ENCODE measurements around the gene ATOSB.
"Not testable (repeated sequence)": the region's sequence is repeated elsewhere in the genome, so short reads cannot be mapped to it uniquely, and the experiment has no call there.

ATOSB gene

DNA sequence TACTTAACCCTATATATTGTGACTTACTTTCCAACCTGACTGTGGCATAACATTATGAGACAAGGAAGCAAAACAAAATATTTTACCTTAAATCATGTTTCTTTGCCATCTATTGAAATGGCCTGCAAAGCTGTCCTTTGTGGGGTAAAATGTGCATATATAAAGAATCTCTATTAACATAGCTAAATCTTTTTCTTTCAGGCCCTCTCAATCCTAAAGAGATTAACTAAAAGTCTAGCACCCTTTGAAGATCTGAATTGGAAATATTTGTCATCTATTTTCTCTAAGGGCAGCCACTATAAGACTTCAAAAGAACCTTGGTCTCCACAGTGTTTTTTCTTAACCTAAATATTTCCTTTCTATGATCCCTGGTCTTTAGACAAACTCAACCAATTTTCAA lies 41.1 kb upstream of the ATOSB start:
- TF ChIP-seq, protein P1, sequence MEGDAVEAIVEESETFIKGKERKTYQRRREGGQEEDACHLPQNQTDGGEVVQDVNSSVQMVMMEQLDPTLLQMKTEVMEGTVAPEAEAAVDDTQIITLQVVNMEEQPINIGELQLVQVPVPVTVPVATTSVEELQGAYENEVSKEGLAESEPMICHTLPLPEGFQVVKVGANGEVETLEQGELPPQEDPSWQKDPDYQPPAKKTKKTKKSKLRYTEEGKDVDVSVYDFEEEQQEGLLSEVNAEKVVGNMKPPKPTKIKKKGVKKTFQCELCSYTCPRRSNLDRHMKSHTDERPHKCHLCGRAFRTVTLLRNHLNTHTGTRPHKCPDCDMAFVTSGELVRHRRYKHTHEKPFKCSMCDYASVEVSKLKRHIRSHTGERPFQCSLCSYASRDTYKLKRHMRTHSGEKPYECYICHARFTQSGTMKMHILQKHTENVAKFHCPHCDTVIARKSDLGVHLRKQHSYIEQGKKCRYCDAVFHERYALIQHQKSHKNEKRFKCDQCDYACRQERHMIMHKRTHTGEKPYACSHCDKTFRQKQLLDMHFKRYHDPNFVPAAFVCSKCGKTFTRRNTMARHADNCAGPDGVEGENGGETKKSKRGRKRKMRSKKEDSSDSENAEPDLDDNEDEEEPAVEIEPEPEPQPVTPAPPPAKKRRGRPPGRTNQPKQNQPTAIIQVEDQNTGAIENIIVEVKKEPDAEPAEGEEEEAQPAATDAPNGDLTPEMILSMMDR (IDR thresholded peaks at IDR 0.05; ENCODE audit: low read depth, low read length) = no peak
- H3K4me3 ChIP-seq (ENCODE audit: low read depth, low read length) = no peak overlapping the region

DNA sequence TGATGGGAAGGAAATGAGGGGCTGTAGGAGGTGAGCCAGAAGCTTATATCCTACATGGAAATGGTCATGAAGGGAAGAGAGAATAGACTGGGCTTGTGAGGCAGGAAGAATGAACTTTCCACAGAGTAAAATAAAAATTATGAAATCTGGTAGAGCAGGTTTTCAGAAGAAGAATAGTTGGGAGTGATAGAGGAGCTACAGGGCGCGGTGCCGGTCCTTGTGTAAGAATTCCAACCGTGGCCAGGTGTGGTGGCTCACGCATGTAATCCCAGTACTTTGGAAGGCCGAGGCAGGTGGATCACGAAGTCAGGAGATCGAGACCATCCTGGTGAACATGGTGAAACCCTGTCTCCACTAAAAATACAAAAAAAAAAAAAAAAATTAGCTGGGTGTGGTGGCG lies 37.3 kb upstream of the ATOSB start:
- TF ChIP-seq, protein P1 (IDR thresholded peaks at IDR 0.05; ENCODE audit: low read depth, low read length) = no peak
- no peak overlapping the region for H3K4me3 ChIP-seq (ENCODE audit: low read depth, low read length)

DNA sequence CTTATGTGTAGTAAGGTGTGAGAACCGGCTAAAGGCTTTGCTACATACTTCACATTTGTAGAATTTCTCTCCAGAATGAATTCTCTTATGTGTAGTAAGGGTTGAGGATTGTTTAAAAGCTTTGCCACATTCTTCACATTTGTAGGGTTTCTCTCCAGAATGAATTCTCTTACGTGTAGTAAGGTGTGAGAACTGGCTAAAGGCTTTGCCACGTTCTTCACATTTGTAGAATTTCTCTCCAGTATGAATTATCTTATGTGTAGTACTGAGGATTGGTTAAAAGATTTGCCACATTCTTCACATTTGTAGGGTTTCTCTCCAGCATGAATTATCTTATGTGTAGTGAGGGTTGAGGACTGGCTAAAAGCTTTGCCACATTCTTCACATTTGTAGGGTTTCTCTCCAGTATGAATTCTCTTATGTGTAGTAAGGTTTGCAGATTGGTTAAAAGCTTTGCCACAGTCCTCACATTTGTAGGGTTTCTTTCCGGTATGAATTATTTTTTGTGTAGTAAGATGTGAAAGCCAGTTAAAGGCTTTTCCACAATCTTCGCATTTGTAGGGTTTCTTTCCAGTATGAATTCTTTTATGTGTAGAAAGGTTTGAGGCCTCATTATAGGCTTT lies 32.4 kb upstream of the ATOSB start:
- not testable (repeated sequence) for H3K4me3 ChIP-seq (ENCODE audit: low read depth, low read length)

DNA sequence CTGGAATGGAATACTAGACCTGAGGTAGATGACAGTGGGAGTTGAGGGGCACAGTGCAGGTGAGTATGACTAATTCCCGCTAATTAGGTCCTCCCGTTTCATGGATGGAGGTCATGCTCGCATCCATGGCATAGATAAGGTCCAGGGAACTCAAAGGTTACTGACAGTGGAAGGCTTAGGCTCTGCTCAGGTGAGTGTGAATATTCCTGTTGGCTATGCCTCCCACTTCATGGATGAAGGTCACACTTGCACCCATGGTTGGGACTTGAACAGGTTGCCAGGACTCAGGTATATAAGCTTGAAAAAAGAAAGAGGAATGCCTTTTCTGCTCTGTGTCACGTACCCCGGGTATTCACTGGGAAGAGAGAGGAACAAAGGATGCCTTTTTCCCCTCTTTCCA lies 26.4 kb upstream of the ATOSB start:
- no peak overlapping the region for H3K4me3 ChIP-seq (ENCODE audit: low read depth, low read length)
- TF ChIP-seq, protein P1 (IDR thresholded peaks at IDR 0.05; ENCODE audit: low read depth, low read length) = no peak

DNA sequence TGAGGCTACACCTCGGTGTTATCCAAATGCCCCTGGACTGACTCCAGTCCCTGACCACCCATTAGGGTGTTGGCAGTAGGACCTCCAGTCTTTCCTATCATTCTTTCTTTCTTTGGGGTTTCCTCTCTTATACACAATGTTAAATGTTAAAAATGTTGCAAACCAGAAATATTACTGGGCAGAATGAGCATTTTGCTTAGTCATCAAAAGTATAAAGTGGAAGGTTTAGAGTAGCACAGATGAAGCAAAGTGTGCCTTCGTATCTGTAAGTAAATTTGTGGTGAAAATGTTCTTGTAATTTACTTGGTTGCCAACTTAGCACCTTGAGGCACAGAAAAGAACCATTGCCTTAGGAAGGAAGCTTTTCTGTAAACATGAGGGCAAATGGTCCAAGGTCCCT lies 24.4 kb upstream of the ATOSB start:
- H3K4me3 ChIP-seq (ENCODE audit: low read depth, low read length) = no peak overlapping the region
- TF ChIP-seq, protein P1 (IDR thresholded peaks at IDR 0.05; ENCODE audit: low read depth, low read length) = no peak

DNA sequence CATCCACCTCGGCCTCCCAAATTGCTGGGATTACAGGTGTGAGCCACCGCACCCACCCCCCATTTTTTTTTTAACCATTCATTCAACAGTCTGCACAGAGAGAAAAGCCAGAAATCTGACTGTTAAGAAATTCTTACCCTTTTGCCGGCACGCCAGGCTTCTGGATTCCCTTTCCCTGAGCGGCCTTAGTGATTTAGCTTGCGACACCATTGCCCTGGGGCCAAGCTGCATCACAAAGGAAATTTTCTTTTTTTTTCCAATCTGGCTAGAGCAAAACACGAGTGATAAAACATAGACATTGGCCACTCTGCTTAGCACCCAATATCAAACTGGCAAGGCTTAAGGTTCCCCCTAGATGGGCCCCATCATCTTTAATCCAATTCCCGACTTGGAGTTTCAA lies 21.2 kb upstream of the ATOSB start:
- H3K4me3 ChIP-seq (ENCODE audit: low read depth, low read length) = no peak overlapping the region
- TF ChIP-seq, protein P1 (IDR thresholded peaks at IDR 0.05; ENCODE audit: low read depth, low read length) = no peak

DNA sequence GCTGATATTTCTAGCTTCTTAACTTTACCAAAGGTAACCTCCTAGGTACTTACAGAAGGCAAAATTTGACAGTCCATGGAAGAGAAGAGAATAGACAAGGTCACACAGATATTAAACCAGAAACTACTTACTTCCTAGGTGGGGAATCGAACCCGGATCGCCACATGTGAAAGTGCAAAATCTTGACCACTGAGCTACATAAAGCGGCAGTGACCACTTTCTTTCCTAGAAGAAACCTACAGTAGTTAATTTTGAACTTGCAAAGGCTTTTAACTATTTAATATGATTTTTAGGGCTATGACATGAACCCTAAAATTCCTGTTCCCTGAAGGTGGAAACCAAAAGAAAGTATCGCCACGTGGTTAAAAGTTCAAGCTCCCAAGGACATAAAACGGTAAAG lies 20.3 kb upstream of the ATOSB start:
- no peak overlapping the region for H3K4me3 ChIP-seq (ENCODE audit: low read depth, low read length)
- TF ChIP-seq, protein P1 (IDR thresholded peaks at IDR 0.05; ENCODE audit: low read depth, low read length) = no peak

DNA sequence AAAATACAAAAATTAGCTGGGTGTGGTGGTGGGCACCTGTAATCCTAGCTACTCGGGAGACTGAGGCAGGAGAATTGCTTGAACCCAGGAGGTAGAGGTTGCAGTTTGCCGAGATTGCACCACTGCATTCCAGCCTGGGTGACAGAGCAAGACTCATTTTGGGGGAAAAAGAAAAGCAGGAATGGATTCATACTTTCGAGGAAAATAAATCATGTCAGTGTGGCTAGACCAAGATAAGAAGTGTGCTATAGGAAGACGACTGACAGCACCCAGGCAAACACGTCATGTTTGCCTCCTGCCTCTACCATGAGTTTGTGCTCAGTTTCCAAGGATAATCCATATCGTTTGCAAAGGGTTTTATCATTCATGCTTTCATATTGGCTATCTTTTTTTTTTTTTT lies 19.3 kb upstream of the ATOSB start:
- H3K4me3 ChIP-seq (ENCODE audit: low read depth, low read length) = no peak overlapping the region
- TF ChIP-seq, protein P1 (IDR thresholded peaks at IDR 0.05; ENCODE audit: low read depth, low read length) = no peak

All from WI38 (cell line).